HG02852 (cell line): ENCODE results near the gene ITGAD.

Experiments
- ATAC-seq: cut with Tn5 transposase; IDR thresholded peaks from one replicate; pipeline ENCODE4 v1.9.1; 2021; ENCODE audit warnings: mild to moderate bottlenecking, moderate library complexity; ENCODE audit not compliant: unreplicated experiment

ITGAD gene

DNA sequence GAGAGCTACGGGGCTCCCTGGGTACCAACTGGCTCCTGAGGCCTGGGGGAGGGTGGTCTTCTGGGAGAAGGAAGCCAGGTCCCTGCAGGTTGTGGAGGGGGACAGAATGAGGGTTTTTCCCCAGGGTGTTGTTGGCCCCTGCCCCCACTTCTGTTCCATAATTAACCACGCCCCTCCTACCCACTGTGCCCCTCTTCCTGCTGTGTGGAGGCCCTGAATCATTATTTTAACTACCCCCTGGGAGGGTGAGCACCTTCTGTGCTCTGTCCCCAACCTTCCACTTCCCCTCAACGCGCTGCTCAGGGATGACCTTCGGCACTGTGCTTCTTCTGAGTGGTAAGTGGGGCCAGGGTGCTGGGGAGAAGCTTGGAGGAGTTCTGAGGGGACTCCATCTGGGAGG, at the start of gene ITGAD:
ITGAD (plus strand) TSS at position 280 of the 400 bp plus-strand sequence; CDS start at position 306, 26 bp downstream.
- no peak for ATAC-seq

DNA sequence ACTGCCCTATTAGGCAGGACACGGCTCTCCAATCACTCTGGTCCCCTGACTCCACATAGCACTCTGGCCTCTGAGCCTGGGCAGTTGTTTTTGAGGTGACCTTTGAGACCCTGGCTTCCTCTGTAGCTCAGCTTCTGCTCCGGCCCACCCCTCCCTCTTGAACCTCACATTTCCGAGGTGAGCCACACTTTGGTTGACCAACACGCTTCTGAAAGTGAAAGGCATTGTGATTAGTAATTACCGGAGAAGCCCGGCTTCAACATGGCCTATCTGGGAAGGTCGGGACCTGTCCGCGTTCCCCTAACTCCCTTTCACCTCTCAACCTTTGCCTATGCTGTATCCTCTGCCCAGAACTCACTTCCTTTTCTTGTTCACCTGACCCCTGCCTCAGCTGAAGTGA, 48.4 kb upstream of the ITGAD start:
- ATAC-seq: peak; percentile 93

DNA sequence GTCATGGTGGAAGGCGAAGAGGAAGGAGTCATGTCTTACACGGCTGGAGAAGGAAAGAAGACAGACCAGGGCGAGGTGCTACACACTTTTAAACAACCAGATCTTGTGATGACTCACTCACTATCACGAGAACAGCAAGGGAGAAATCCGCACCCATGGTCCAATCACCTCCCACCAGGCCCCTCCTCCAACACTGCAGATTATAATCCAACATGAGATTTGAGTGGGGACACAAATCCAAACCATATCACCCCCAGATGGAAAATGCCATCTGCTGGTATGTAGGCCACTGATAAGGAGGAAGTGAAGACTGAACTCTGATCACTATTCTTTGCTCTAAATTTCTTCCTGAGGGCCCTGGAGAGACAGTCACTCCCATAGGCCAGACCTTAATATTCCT, 45.7 kb upstream of the ITGAD start:
- no peak for ATAC-seq

DNA sequence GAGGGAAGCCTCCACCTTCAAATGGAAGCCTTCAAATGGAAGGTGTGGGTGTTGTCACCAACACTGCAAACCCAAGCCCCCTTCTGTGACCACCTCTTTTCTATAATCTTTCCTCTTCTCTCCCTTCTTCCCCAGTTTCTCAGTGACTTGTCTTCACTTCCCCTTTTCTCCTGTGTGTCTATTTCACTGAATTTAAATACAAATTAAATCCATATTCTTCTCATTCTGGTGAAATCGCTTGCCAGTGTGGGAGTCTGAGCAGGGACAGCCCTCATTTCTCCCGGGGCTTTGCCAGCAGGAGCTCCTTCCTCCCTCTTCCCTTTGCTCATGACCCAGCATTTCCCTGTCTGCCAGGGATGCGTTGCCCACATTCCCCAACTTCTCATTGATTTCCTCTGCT, 44.6 kb upstream of the ITGAD start:
- ATAC-seq: no peak

DNA sequence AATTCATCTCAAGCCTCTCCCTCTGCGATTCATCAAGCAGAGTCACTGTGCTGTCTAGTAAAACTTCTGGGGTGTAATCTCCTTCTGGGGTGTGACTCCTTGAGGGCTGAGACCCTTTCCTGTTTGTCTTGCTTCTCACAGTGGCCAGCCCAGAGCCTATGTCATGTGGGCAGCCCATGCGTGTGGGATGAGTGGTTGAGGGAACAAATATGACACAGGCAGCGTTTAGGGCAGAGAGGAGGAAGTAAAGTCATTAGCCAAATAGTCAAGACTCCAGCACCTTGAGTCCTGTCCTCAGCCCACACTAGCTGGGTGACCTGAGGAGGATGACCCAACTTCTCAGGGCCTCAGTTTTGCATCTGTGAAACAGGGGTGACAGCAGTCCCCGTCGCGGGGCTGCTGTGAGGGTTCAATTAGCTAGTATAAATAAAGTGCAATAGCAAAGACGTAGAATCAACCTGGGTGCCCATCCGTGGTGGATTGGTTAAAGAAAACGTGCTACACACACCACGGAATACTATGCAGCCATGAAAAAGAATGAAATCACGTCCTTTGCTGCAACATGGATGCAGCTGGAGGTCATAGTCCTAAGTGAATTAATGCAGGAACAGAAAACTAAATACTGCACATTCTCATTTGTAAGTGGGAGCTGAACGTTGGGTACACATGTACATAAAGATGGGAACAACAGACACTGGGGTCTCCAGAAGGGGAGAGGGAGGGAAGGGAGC, 42.7 kb upstream of the ITGAD start:
- no peak for ATAC-seq

DNA sequence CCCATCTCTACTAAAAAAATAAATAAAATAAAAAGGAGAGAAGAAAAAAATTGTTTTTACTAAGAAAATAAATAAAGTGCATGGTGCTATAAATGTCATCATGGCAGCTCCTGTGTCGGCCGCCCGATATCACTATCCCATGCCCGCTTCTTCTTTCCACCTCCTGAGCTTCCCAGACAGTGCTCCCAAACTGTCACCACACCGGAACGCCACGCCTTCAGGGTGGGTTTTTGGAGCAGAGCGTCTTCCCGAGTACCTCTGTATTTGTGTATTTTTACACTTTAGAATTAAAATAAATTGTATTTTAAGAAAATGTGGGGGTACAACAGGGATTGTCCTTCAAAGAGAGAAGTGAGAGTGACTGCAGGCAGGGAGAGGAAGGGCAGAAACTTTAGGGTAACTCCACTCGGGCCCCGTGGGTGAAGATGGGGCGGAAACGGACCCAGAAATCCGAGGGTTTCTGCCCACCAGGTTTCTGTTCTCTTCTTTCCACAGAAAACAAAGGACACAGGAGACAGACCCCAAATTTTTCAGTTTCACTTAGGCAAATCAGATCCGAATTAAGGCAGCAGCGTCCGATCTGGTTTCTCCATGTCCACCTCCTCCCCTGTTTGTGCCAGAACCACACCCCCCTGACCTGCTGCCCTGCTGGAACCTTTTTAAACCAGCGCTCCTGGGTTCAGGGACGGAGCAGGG, 41.7 kb upstream of the ITGAD start:
- no peak for ATAC-seq

DNA sequence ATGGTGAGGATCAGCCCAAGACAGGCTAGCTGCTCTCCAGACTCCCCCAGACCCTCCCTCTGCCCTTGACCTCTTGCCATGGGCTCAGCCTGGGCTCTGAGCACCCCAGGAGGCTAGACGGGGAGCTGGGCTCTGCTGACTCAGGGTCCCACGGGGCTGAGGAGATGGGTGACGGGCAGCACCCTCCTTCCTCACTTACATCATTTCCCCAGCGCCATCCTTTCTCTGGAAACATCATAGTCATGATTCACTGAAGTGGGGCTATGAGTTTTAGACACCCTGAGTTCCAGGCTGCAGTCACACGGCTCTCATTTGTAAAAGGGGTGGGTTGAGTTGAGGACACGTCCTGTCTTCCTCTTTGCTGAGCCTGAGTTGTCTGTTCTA, 41.2 kb upstream of the ITGAD start:
- no peak for ATAC-seq

DNA sequence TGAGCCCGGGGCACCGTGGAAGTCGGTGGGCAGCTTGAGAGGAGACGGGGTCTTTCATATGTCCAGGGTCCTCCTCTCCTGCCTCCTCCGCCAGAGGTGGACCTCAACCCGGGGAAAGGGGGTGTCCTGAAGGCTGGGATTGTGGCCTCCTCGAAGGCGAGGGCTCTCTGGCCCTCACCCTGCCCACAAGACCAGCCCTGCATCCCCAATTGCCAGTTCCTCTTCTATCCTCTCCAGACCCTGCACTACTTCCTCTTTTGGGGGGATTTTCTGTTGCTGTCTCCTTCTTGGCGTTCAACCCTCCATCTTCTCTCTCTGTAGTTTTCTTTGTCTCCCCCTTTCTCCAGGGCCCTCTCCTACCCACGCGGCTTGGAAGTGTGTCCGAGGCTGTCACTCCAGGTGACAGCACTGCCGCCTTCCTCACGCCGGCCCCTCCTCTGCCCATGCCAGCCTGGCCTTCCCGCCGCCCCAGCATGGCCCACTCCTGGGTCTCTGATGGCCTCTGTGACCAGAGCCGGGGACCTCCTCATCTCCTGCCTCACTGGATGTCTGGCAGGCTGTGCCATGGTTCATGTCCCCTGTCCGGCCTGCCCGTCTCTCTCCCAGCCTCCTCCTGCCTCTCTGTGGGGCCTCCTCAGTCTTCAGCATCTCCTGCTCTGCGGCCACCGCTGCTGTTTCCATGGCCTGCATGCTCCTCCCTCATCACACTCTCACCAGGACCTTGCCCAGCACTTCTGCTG, 40.6 kb upstream of the ITGAD start:
- ATAC-seq: no peak

DNA sequence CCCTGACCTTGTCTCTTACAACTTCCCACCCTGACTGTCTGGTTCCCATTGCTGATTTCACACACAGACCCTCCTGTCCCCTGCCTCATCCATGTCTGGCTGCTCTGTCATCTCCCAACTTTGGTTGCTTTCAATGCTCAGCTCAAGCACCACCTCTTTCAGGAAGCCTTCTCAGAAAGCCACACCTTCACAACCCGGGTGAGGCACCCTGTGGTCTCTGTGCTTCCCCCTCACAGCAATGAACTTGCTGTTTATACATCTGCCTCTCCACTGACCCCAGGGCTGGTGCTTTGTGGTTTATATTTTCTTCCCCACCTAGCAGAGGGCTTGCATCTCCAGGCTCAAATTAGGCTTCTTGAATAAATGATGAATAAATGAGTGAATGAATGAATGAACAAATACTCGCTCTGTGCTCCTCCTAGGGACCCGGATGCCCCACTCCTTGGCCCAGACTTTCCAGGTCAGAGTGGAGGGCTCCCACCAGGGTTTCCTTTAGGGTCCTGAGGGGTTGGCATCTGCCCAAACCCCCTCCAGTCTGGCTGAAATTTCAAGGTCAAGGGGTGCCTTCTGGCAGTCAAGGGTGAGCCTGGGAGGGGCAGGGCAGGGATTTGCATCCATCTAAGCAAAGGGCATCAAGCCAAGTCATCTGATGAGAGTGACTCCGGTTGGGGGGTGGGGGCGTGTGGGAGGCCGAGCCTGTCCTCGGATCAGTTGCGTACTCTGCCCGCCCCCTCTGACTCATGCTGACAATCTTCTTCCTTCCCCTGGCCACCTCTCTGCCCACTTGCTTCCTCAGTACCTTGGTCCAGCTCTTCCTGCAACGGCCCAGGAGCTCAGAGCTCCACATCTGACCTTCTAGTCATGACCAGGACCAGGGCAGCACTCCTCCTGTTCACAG, 38.5 kb upstream of the ITGAD start, which contains the start of gene ITGAX:
ITGAX (plus strand) TSS at position 783 of the 898 bp plus-strand sequence; CDS start at position 862, 79 bp downstream.
- peak; percentile 66 for ATAC-seq

DNA sequence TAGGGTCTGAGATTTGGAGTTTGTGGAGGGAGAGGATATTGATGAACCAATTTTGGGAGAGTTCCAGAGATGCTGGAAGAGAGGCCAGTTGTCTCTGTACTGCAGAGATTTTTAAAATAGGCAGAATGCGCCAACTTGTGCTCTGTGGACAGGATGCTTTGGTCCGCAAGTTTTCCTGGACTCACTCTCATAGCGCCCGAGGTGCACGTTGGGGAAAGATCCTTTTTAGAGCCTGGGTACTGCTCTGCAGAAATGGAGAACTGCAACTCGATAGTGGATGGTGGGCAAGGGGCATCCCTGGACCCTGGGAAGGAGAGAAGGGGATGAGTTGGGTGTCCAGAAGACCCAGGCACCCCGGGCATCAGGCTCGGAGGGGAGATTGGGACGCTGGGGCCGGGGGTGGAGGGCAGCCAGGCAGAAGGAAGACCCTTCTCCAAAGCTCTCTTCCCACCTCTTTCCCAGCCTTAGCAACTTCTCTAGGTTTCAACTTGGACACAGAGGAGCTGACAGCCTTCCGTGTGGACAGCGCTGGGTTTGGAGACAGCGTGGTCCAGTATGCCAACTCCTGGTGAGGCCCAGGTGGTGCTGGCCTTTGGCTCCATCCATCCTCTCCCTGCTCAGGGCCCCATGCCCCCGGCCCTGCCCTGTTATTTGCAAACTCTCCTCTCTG, 37.6 kb upstream of the ITGAD start:
- no peak for ATAC-seq

DNA sequence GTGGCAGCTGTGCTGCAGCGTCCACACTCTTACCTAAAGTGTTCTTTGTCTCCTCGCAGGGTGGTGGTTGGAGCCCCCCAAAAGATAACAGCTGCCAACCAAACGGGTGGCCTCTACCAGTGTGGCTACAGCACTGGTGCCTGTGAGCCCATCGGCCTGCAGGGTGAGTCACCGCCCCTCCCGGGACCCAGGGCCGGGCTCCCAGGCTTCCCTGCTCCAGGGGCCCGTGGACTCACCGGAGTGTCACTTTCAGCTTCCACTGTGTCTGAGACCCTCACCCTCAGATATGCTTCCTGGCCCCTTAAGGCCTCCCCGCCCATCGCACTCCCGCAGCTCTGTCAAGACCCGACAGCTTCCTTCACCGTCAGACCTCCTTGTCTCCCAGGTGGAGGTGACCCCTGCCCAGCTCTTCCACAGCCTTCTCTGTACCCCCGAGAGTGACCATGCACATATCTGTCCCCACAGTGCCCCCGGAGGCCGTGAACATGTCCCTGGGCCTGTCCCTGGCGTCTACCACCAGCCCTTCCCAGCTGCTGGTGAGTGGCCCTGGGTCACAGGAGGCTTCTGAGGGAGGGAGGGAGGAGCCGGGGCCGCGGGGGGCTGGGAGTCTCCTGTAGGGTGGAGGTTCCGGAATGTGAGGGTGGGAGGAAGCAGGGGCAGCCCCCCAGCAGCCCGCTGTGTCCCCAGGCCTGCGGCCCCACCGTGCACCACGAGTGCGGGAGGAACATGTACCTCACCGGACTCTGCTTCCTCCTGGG, 36.4 kb upstream of the ITGAD start:
- no peak for ATAC-seq

DNA sequence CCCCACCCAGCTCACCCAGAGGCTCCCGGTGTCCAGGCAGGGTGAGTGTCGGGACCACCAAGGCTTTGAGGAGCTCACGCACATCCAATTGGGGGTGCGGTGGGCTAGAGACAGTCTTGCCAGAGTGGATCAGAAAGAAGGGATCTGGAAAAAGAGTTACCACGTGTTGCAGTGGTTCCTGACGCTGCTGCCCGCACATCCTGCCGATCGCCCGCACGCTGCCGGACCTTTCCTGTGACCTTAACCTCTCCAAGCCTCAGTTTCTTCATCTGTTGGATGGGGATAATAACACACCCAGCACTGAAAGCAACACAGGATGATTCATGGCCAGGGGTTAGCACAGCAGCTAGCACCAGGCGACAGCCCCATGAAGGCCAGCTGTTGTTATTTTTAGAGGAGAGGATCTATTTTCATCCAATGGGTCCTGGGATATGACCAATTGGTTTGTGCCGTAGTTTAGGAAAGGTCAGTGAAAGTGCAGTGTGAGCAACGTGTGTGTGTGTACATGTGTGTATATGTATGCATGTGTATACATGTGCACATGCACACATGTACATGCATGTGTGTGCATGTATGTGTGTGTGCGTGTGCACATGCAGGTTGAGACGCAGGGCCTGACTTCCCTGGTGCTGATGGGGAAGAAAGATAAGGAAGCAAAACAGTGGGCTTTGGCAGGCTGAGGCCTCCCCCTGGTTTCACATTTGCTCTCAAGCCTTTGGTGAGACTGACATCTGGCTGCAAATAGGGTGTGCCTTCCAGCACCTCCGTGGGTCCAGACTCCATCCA, 35.6 kb upstream of the ITGAD start:
- ATAC-seq: no peak

DNA sequence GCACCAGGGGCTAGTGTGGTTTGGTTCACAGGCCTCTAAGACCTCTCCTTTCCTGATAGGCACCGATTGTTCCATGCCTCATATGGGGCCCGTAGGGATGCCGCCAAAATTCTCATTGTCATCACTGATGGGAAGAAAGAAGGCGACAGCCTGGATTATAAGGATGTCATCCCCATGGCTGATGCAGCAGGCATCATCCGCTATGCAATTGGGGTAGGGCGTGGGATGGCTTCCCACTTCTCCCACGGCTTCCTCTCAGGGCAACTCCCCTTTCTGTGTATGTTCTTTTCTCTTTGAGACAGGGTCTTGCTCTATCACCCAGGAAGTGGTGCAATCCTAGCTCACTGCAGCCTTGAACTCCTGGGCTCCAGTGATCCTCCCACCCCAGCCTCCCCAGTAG, 32.9 kb upstream of the ITGAD start:
- ATAC-seq: no peak

DNA sequence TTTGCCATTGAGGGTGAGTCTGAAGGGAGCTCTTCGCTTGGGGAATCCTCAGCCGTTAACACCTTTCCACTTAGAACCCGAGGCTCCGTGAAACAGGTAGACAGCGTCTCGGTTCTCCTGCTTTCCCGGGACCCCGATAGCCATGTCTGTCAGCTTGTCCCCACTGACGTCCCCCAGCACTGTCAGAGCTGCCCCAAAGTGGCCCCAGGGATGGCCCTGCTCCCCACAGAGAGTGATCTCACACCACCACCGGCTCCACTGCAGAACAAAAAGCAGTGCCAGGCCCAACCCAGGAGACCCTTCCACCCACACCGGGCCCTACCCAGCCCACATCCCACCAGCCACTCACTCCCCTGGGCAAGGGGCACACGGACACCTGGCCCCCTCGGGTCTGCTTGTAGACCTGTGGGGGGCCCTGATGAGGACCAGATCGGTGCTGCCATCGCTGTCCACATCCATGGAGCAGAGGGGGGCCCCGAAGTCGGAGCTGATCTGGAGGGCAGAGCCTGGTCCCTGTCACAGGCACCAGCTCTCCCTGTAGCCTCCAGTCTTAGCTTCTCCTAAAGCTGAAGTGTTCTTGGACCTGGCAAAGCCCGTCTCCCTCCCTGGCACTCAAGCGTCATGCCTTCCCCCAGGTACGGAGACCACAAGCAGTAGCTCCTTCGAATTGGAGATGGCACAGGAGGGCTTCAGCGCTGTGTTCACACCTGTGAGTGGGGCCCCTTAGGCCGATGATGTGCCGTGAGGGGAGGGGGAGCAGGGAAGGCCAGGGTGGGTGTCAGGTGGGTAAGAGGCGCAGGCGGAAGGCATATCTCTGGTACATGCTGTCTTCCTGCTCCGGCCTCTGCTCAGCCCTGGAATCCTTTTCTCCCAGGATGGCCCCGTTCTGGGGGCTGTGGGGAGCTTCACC, 31.7 kb upstream of the ITGAD start:
- no peak for ATAC-seq

DNA sequence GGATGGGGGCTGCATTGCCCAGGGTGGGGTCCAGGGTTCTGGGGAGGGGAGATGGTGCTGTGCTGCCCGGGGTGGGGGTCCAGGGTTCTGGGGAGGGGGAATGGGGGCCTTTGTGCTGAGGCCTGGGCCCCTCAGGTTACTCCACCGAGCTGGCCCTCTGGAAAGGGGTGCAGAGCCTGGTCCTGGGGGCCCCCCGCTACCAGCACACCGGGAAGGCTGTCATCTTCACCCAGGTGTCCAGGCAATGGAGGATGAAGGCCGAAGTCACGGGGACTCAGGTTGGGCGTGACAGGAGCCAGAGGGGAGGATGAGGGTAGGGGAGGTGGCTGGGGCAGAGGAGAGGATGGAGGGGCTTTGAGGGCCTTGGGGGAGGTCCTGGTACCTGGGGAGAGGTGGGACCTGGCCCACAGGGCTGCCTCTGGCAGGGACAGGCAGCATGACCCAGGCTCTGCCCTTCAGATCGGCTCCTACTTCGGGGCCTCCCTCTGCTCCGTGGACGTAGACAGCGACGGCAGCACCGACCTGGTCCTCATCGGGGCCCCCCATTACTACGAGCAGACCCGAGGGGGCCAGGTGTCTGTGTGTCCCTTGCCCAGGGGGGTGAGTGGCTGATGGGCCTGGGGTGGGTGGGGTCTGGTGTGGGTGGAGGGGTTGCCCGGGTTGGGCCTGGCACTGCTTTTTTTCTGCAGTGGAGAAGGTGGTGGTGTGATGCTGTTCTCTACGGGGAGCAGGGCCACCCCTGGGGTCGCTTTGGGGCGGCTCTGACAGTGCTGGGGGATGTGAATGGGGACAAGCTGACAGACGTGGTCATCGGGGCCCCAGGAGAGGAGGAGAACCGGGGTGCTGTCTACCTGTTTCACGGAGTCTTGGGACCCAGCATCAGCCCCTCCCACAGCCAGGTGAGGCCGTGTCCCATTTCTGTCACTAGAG, 30.4 kb upstream of the ITGAD start:
- ATAC-seq: no peak

- no peak for ATAC-seq
Observed at GRCh38 chr16:31363721-31364120, 29.4 kb upstream of the ITGAD start.

DNA sequence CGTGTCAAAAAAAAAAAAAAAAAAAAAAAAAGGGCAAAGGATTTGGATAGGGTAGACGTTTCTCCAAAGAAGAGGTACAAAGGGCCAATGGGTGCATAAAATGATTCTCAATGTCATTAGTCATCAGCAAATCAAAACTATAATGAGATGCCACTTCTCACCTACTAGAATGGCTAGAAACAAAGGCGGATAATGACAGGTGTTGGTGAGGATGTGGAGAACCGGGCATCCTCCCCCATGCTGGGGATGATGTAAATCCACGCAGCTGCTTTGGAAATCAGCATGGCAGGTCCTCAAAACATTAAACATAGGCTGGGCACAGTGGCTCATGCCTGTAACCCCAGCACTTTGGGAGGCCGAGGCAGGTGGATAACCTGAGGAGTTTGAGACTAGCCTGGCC, 28.7 kb upstream of the ITGAD start:
- ATAC-seq: no peak
